GM21786 (cell line): ENCODE data around the gene AKIRIN1.
"Not testable (repeated sequence)": the region's sequence is repeated elsewhere in the genome, so short reads cannot be mapped to it uniquely, and the experiment has no call there.

Experiments used
- ATAC-seq: cut with Tn5 transposase; IDR thresholded peaks from one replicate; pipeline ENCODE4 v1.9.1; 2021; ENCODE audit not compliant: unreplicated experiment

The AKIRIN1 gene, protein sequence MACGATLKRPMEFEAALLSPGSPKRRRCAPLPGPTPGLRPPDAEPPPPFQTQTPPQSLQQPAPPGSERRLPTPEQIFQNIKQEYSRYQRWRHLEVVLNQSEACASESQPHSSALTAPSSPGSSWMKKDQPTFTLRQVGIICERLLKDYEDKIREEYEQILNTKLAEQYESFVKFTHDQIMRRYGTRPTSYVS

DNA sequence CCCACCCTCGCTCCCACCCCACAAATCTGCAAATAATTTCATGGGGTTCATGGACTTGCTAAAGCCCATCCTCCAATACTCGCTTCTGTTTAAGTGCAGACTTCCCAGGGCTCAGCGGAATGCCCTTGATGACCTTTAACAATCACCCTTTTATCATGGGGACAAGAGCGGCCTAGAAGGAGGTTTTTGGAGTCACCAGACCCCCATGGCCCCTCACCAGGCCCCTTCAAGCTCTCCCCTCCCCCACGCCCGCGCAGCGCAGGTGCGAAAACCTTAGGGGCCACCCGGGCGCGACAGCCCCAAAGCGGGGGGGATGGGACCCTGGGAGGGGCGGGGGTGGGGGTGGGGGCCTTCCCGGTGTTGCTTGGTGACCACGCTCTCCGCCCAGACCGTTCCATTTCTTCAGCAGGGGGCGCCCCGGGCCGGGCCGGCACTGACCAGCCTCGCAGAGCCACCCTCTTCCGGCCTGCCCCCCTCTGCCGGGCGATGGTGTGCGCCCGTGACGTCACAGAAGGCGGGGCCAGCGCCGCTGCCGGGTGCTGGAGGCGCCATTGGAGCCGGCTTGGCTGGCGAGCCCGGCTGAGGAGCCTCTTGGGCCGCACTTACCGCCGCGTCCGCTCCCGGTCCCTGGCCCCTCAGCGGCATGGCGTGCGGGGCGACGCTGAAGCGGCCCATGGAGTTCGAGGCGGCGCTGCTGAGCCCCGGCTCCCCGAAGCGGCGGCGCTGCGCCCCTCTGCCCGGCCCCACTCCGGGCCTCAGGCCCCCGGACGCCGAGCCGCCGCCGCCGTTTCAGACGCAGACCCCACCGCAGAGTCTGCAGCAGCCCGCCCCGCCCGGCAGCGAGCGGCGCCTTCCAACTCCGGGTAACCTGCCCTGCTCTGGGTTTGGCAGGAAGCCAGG is at the start of gene AKIRIN1:
TSS of gene AKIRIN1 (plus strand) at position 539 of the 900 bp plus-strand sequence. CDS start at position 644, 105 bp downstream.
- peak; percentile 95 for ATAC-seq

GRCh38 chr1:38941527-38942019 is 49.5 kb upstream of the AKIRIN1 start, which contains the start of gene RHBDL2:
Gene RHBDL2 (minus strand): TSS chr1:38941830. CDS start chr1:38919212, 22,618 bp downstream.
- ATAC-seq: no peak

DNA sequence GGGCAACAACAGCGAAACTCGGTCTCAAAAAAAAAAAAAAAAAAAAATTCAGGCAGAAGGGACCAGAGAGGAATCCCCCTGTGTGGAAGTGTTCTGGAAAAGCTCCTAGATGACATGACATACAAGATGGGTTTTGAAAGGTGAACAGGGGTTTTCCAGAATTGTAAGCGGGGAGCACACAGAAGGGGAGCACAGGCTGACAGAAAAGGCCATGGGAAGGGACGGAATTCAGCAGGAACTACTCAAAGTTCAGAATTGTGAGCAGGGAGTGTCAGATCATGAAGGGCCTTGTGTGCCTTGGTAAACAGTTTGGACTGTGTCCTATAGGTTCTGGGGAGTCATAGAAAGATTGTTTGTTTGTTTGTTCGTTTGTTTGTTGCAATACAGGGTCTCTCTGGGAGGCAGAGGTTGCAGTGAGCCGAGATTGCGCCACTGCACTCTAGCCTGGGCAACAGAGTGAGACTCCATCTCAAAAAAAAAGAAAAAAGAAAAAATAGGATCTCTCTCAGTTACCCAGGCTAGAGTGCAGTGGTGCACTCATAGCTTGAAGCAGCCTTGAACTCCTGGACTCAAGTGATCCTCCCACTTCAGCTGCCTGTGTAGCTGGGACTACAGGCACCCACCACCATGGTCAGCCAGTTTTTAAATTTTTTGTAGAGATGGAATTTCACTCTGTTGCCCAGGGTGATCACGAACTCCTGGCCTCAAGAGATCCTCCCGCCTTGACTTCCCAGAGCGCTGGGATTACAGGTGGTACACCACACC is 48.2 kb upstream of the AKIRIN1 start:
- ATAC-seq: no peak

- no peak for ATAC-seq
Measured at GRCh38 chr1:38944547-38944946, 46.5 kb upstream of the AKIRIN1 start.

- ATAC-seq: no peak
Measured at GRCh38 chr1:38950553-38950952, 40.5 kb upstream of the AKIRIN1 start.

DNA sequence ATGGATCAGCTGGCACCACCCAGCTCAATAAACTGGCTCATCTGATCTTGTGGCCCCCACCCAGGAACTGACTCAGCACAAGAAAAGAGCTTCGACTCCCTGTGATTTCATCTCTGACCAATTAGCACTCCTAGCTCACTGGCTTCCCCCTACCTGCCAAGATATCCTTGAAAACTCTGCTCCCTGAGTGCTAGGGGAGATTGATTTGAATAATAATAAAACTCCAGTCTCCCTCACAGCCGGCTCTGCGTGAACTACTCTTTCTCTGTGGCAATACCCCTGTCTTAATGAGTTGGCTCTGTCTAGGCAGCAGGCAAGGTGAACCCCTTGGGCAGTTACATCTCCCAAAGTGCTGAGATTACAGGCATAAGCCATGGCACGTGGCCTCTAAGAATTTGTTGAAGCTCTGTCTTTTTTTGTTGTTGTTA is 37.6 kb upstream of the AKIRIN1 start:
- no peak for ATAC-seq

DNA sequence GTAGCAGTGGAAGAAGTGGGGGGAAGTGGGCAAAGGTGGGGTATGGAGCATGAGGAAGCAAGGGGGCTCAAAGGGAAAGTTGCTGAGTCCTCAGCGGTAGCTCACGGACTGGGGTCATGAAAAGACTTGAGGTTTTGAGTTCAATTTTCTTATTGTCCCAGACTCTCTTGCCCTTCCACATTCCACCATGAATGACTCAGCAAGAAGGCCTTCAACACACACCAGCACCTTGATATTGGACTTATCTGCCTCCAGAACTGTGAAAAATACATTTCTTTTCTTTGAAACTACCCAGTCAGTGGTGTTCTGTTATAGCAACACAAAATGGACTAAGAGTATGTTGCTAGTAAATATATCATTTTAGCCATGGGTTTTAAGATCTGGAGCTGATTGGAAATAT is 32.1 kb upstream of the AKIRIN1 start:
- ATAC-seq: no peak

DNA sequence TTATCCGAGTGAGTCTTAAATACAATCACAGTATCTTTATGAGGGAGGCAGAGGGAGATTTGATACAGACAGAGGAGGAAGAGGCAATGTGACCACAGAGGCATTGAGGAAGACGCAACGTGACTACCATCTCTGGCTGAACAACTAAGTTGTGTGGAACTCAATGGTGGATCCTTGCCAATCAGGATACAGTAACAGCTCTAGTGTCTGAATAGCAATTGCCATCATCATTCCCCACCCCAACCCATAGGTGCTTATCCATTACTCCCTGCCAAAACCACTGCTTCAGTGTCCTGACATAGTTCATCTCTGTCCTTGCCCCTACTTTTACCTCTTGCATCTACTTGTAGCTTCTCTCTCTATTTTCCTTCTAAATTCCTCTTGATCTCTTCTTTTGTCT is 29.0 kb upstream of the AKIRIN1 start:
- ATAC-seq: no peak

DNA sequence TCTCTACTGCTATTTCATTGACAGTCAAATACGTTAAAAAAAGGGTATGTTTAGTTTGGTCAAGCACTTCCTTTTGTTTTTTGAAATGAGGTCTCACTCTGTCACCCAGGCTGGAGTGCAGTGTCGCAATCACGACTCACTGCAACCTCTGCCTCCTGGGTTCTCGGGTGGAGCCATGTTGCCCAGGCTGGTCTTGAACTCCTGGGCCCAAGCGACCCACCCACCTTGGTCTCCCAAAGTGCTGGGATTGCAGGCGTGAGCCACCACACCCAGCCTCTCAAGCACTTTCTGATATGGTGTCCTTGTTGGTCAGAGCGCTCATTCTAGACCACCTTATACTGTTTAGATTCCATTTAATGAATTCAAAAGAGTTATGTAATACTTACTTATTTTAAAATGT is 28.5 kb upstream of the AKIRIN1 start:
- ATAC-seq: no peak

GRCh38 chr1:38964140-38964548 is 26.9 kb upstream of the AKIRIN1 start:
- ATAC-seq: no peak

DNA sequence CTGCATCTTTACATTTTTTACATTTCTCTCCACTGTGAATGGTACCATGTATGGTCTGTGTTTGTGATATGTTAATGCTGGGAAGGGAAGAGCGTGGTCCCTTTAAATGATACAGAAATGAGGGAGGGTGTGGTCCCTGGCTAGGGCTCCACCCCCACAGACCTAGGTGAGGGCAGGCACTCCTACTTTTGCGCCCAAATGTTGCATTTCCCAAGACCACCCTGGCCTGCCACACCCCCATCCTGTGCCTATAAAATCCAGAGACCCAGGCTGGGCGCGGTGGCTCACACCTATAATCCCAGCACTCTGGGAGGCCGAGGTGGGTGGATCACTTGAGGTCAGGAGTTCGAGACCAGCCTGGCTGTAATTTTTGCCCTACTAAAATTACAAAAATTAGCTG is 17.9 kb upstream of the AKIRIN1 start:
- not testable (repeated sequence) for ATAC-seq

DNA sequence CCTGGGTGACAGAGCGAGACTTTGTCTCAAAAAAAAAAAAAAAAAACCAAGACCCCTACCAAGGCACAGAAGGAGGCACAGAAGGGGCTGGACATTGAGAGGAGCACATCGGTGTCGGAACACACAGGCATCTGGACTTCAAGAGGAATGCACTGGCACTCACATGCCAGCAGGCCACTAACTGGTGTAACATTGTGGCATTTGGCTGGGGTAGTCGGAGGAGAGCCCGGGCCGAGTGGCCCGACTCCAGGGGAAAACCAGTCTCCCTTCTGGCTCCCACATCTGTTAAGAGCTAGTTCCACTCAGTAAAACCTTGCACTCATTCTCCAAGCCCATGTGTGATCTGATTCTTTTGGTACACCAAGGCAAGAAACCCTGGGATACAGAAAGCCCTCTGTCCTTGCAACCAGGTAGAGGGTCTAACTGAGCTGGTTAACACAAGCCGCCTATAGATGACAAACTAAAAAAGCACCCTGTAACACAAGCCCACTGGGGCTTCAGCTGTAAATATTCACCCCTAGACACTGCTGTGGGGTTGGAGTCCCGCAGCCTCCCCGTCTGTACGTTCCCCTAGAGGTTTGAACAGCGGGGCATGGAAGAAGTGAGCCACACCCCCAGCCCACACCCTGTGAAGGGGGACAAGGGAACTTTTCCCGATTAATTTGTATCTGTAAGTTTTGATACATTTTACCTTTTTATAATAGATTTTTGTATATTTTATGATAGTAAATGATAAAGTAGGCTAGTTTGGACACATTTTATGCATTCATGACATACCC is 17.2 kb upstream of the AKIRIN1 start:
- no peak for ATAC-seq

GRCh38 chr1:38977399-38978244 is 13.5 kb upstream of the AKIRIN1 start:
- ATAC-seq: not testable (repeated sequence)

DNA sequence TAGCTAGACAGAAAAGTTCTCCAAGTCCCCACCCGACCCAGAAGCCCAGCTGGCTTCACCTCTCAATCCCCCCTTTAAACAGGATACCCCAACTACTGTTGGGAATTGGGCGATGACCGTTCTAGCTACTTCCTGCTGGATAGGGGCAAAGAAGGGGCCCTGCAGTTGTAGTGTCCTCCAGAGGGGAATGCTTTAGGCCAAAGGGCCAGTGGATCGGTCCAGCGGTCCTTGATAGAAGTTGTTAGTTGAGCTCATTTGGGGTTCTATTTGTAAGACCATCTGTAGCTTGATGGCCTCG is 12.9 kb upstream of the AKIRIN1 start:
- ATAC-seq: not testable (repeated sequence)

DNA sequence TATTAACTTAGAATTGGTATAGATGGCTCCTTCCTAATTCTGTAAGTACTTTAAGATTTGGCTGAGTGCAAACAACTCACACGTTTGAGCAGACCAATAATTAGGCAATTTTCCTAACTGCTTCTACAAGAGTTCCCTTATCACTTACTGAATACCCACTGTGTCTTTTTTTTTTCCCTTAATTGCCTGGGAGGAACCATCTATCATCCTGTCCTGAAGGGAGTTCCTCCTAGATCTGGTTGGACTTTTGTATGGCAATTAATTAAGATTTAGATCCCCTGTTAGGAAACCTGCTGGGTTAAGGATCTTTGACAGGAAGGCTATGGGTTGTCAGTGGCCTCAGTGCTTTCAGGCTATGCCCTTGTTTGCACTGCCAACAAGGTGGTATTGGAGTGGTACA is 11.7 kb upstream of the AKIRIN1 start:
- ATAC-seq: not testable (repeated sequence)

DNA sequence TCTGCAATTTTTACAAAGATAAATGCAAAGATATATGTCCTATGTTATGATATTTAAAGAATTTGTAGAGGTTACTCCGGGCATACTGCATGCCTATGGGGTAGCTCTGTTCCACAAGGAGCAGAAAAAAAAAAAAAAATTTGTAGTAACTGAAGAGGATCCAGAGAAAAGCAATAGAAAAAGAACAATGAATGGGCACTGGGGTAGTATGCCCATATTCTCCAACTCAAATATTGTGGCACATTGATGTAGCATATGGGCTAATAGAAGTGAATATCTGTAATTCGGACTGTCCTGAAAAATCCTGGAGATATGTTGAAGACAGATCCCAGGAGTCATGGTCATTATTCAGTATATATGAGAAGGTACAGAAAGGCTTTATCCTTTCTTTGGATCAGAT is 1.1 kb upstream of the AKIRIN1 start:
- no peak for ATAC-seq

GRCh38 chr1:38990386-38990737 is 714 bp upstream of the AKIRIN1 start:
- no peak for ATAC-seq

DNA sequence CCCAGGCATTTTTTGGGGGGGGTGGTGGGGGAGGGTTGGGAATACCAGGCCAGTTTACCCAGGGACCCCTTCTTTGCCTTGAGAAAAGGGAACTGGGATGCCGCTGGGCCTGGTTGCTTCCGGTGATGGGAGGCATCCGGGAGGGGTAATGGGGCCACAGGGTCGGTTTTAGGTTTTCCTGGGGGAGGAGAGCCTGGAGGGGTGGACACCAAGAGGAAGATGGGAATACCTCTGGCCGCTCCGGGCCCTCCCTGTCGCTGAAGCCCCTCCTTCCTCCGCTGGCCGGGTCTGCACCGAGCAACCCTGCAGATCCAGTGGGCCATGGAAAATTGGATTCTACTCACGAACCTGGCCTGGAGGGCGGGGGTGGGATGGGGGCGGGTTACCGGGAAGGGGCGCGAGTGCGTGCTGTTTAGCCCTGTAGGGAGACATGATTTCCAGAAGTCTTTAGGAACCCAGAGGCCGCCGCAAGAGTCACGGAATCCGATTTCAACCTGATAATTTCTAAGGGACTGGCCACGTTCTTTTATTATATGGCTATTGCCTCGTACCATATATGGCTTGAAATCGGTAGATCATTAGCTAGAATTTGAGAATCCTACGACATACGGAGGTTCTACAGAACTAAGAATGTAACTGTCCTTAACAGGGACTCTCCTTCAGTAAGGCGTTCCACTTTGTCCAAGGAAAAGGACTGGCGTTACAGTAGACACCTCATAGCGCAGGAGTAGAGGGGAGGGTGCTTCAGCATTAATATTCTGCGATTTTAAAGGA is 749 bp downstream of the AKIRIN1 start:
- no peak for ATAC-seq
